Right lobe of liver (tissue), 4 donors: ENCODE data around the gene SNX9.

Experiments
- POLR2A ChIP-seq: fragments of 450-650 bp; IDR thresholded peaks from one replicate; pipeline ENCODE4 v1.6.1; 2017; ENCODE audit warnings: antibody characterized with exemption, mild to moderate bottlenecking
- TF ChIP-seq, protein P1 (sequence below), 4 donors: fragments of 200-600 bp in 3 of 4; fragments of 450-650 bp in 1 of 4; IDR thresholded peaks; one replicate each; pipeline versions ENCODE4 v1.5.1 to v1.8.0; 2016 to 2022; ENCODE audit warnings: antibody characterized with exemption in 4 of 4, mild to moderate bottlenecking in 2 of 4
- donor health status: DM: no; HTN: no; CAD: no.
- donor health status: DM: no; HTN: no; CAD: no.
- donor health status: DM: no; HTN: yes; CAD: no.

GRCh38 chr6:157811137-157811475 lies 11.9 kb upstream of the SNX9 start:
- TF ChIP-seq, protein P1, sequence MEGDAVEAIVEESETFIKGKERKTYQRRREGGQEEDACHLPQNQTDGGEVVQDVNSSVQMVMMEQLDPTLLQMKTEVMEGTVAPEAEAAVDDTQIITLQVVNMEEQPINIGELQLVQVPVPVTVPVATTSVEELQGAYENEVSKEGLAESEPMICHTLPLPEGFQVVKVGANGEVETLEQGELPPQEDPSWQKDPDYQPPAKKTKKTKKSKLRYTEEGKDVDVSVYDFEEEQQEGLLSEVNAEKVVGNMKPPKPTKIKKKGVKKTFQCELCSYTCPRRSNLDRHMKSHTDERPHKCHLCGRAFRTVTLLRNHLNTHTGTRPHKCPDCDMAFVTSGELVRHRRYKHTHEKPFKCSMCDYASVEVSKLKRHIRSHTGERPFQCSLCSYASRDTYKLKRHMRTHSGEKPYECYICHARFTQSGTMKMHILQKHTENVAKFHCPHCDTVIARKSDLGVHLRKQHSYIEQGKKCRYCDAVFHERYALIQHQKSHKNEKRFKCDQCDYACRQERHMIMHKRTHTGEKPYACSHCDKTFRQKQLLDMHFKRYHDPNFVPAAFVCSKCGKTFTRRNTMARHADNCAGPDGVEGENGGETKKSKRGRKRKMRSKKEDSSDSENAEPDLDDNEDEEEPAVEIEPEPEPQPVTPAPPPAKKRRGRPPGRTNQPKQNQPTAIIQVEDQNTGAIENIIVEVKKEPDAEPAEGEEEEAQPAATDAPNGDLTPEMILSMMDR (IDR thresholded peaks at IDR 0.05), result no peak
- TF ChIP-seq POLR2A, result no peak
